GM19035 (cell line): ENCODE data around the gene SULT4A1.

Experiments used
- ATAC-seq: cut with Tn5 transposase; IDR thresholded peaks from one replicate; pipeline ENCODE4 v1.9.1; 2021; ENCODE audit not compliant: unreplicated experiment

The SULT4A1 gene

DNA sequence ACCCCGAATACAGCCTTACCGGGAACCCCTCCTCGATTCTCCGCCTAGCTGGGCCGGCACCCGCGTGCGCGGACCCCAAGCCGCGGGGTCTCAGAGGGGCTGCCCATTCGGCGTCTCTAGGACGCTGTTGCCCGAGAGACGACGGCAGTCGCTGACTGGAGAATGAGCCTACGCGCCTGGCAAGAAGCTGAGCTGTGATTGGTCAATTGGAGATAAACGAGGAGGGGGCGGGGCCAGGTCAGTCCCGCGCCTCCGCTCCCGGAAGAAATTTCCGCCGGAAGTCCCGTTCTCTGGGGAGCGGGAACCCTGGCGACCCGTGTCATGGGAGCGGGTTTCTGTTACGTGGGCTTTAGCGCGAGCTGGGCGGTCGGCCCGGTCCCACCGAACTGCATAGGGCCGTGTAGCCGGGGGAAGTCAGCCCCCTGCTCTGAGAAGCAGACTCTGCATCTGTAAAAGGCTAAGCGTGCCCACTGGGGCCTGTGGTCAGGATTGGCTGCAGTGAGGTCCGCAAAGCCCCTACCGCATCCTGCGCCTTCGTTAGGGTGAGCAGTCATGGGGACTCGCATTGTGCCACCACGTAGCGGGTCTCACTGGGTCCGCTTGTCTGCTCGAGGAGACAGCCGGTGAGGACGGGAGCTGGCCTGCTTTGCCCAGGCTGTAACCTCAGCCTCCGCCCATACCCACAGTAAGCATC lies 50.0 kb downstream of the SULT4A1 start, which contains the start of gene EFCAB6:
EFCAB6 (minus strand) TSS at position 157 of the 694 bp plus-strand sequence. CDS start 29,987 bp downstream, outside the sequence.
- peak; percentile 86 for ATAC-seq

DNA sequence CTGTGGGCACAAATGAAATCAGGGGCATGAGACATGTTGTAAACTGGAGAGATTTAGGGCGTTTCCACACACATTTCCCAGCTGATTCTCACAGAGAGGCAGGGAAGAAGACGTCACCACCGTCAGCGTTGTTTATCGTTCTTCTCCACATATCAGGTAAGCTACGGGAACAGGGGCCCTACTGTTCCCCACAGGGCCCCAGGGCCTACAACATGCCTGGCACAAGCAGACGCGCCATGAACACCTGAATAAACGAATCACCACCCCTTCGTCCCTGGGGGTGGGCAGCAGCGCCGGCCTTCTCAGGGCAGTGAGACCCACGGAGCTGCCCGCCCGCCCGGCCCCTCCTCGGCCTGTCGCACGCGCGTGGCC lies 50.5 kb downstream of the SULT4A1 start:
- ATAC-seq = peak; percentile 10

- ATAC-seq = no peak
Observed at GRCh38 chr22:43802897-43803495, 59.3 kb downstream of the SULT4A1 start.

DNA sequence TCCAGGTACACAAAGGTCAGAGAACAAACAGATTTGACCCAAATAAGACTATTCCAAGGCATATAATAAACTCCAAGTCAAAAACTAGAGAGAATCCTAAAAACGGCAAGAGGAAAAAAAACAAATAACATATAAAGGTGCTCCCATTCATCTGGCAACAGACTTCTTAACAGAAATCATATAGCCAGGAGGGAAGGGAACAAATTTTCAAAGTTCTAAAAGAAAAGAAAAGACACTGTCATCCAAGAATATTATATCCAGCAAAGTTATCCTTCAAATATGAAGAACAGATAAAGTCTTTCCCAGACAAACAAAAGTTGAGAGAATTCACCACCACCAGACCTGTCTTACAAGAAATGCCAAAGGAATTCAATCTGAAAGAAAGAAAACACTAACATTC lies 61.3 kb downstream of the SULT4A1 start:
- no peak for ATAC-seq

DNA sequence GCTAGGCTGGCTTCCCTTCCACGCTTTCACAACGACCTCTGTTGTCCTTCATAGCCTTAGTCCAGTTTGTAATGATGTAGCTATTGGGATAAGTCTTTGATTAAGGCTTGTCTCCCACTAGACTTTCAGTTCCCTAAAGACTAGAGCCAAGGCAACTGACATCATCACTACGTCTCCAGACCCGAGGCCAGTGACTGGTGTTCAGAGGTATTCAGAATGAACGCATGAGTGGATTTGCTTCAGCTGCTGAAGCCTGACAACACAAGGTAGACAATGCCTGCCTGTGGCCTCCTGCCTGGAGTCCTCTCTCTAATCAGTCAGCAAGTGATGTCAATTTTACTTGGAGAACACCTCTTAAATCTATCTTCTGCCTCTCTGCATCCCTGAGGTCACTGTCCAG lies 63.8 kb downstream of the SULT4A1 start:
- ATAC-seq = no peak

- no peak for ATAC-seq
Observed at GRCh38 chr22:43796567-43796966, 65.7 kb downstream of the SULT4A1 start.

DNA sequence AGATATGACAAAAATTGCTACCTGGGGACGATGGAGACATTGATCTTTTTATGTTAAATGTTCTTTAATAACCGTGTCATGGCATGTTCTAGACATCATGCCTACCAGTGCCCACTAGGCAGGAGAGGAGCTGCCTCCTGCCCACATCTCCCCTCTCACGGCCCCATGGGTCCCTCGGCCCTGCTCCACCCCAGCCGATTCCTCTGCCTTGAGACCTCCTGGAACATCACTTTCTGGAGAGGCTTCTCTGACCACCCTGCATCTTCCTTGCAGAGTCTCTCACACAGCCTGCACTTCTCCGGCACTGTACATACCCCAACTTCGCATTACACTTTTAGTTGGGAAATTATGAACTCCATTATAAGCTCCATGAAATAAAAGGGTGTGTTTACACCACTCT lies 67.0 kb downstream of the SULT4A1 start:
- no peak for ATAC-seq

- ATAC-seq = no peak
Observed at GRCh38 chr22:43792905-43793304, 69.4 kb downstream of the SULT4A1 start.

DNA sequence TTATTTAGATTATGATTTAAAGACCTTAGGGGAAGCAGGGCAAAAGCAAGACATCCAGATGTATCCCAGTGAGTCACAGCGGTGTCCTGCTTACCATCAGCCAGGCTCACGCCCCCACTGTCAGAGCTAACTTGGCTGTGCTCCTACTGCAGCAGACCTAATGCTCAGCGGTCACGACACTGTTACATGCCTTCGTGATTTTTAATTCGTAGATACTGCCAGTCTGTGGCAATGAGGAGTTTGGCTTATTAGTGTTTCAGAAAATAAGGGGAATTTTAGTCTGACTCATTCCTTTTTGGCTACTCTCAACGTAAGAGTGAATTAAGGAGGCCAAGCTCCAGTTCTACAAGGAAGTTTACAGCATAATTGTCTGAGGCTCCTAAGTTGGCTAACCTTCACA lies 72.9 kb downstream of the SULT4A1 start:
- ATAC-seq = no peak

- no peak for ATAC-seq
Observed at GRCh38 chr22:43783777-43784176, 78.5 kb downstream of the SULT4A1 start.

DNA sequence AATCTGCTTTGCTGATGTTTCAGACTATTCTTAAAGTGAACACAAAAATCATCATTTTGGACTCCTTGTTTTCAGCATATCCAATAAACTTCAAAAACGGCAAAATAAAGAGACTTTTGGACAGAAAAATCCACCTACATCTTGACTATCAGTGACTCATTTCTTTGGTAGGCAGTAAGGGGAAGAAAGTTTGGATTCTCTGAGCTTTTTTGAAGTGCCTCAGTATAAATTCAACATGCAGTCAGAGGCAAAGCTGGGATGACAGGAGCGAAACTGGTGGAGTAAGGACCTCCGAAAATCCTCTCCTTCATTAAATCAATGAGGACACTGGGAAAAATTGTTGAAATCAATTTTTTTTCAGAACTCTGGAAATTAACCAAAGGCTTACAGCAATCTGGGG lies 79.9 kb downstream of the SULT4A1 start:
- no peak for ATAC-seq

DNA sequence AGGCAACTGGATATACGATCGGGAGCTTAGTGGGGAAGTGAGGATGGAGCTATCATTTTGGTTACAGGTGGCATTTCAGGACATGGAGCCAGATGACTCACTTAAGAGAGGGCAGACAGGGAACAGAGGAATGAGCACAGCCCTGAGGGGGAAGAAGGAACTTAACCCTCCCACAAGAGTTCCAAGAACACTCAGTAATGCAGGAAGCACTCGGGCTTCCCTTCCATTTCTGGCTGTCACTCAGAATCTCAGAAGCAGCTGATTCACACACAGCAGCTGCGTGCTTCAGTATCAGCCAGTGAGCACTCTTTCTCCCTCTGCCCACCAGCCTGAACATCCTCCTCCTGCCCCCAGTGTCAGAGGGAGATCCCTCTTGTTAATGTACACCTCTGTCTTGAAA lies 85.0 kb downstream of the SULT4A1 start:
- no peak for ATAC-seq

DNA sequence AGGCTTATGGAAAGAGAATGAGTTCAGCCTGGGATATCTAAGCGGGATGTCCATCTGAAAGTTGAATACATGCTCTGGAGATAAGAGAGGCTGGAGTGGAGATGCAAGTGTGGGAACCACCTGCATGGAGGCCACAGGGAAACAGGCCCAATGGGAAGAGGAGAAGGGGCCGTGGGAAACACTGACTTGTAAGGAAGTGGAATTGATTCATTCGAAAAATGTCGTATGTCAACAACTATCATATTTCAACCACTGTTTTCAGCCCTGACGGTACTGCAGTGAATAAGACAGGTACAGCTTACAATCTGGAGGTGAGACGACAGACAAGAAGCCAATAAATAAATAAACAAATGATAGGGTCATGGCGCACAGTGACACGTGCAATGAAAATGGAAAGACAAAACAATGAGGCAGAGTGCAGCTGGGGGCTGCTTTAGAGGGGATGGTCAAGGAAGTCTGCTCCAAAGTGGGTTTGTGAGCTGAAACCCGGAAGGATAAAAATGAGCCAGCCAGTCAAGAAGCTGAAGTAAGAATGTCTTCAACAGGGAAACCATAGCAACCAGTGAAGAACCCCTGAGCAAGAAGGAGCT lies 86.1 kb downstream of the SULT4A1 start:
- no peak for ATAC-seq
